Measurements from ENCODE around the gene ALDH1B1. TPM values are rescaled to one million over a fixed set of nuclear protein-coding genes. Genes with fewer than 3 reads are reported as not detected.

ALDH1B1 gene
- total and polyA plus RNA-seq, 2 of the 13 experiments (the other 11 are each of a cell fraction or from before 2014, with no cell fraction given) = 45.1 to 125 TPM

GRCh38 chr9:38376021-38376670, 16.4 kb upstream of the ALDH1B1 start (continued):
- no peak for TF ChIP-seq ZBTB10 (CRISPR knock-in tag; IDR thresholded peaks at IDR 0.05; ENCODE audit: borderline replicate concordance)
- no peak for TF ChIP-seq SAFB2 (CRISPR knock-in tag; IDR thresholded peaks at IDR 0.05; ENCODE audit: borderline replicate concordance, low read depth)
- no peak for TF ChIP-seq ZNF597 (CRISPR knock-in tag; IDR thresholded peaks at IDR 0.05)
- no peak for TF ChIP-seq ZNF704 (CRISPR knock-in tag; IDR thresholded peaks at IDR 0.05; ENCODE audit: borderline replicate concordance)
- TF ChIP-seq USF2 (IDR thresholded peaks at IDR 0.05; ENCODE audit: low read depth, low read length) = no peak
- TF ChIP-seq USF2 (CRISPR knock-in tag; IDR thresholded peaks at IDR 0.05; ENCODE audit: borderline replicate concordance) = no peak
- no peak for TF ChIP-seq NCOA2 (CRISPR knock-in tag; IDR thresholded peaks at IDR 0.05)
- TF ChIP-seq KDM6A (CRISPR knock-in tag; IDR thresholded peaks at IDR 0.05; ENCODE audit: low read depth) = no peak
- TF ChIP-seq EHMT2 (IDR thresholded peaks at IDR 0.05; ENCODE audit: borderline replicate concordance, low read depth, low read length) = no peak
- TF ChIP-seq ZFP36 (IDR thresholded peaks at IDR 0.05; ENCODE audit: borderline replicate concordance, low read depth, low read length, partially characterized antibody) = no peak
- TF ChIP-seq GATAD2A (CRISPR knock-in tag; IDR thresholded peaks at IDR 0.05) = 0 out of 2 replicates have a peak, but pooled peaks have one; percentile 13
- TF ChIP-seq ZNF775 (CRISPR knock-in tag; IDR thresholded peaks at IDR 0.05; ENCODE audit: borderline replicate concordance) = no peak
- no peak for TF ChIP-seq ZNF790 (CRISPR knock-in tag; IDR thresholded peaks at IDR 0.05; ENCODE audit: borderline replicate concordance)
- TF ChIP-seq GPN1 (CRISPR knock-in tag; IDR thresholded peaks at IDR 0.05; ENCODE audit: borderline replicate concordance) = no peak
- no peak for TF ChIP-seq MXD1 (CRISPR knock-in tag; IDR thresholded peaks at IDR 0.05)
- no peak for TF ChIP-seq SNAPC2 (CRISPR knock-in tag; IDR thresholded peaks at IDR 0.05)
- TF ChIP-seq DNMT3B (CRISPR knock-in tag; conservative IDR thresholded peaks at IDR 0.05) = no peak
- TF ChIP-seq ZNF20 (CRISPR knock-in tag; IDR thresholded peaks at IDR 0.05) = no peak
- TF ChIP-seq KAT2B (IDR thresholded peaks at IDR 0.05; ENCODE audit: borderline replicate concordance, low read depth, low read length) = no peak
- TF ChIP-seq ZBTB38 (CRISPR knock-in tag; IDR thresholded peaks at IDR 0.05) = no peak
- 0 out of 2 replicates have a peak, but pooled peaks have one; percentile 25 for TF ChIP-seq HNF1B (CRISPR knock-in tag; IDR thresholded peaks at IDR 0.05)

Data from HepG2 (cell line).